ENCODE data around the gene SLC31A2.

GRCh38 chr9:113199683-113200329 is 49.0 kb downstream of the SLC31A2 start:
- TF ChIP-seq CTCF (IDR thresholded peaks at IDR 0.05): no peak
- no peak for TF ChIP-seq POLR2A (IDR thresholded peaks at IDR 0.05)
- no peak for TF ChIP-seq POLR2AphosphoS5 (IDR thresholded peaks at IDR 0.05)

All from prostate gland (tissue), 2 donors.